Esophagus muscularis mucosa (tissue), 3 donors: Measurements from ENCODE around the gene PKHD1.

ENCODE experiments used
- POLR2A ChIP-seq: fragments of 450-650 bp; IDR thresholded peaks from one replicate; pipeline ENCODE4 v1.6.1; 2017; ENCODE audit warnings: antibody characterized with exemption, moderate library complexity, mild to moderate bottlenecking, low read depth
- TF ChIP-seq, protein P1 (sequence below), 3 experiments: fragments of 200-600 bp in 2 of 3; fragments of 450-650 bp in 1 of 3; sonication (generic) in 2 of 3; IDR thresholded peaks; one replicate each; pipeline ENCODE4 v1.5.1; 2017 to 2019; ENCODE audit warnings: antibody characterized with exemption in 3 of 3, mild to moderate bottlenecking in 2 of 3, moderate library complexity in 1 of 3

GRCh38 chr6:51812231-51812630 lies 275.2 kb downstream of the PKHD1 start:
- no peak for TF ChIP-seq POLR2A
- TF ChIP-seq, protein P1, sequence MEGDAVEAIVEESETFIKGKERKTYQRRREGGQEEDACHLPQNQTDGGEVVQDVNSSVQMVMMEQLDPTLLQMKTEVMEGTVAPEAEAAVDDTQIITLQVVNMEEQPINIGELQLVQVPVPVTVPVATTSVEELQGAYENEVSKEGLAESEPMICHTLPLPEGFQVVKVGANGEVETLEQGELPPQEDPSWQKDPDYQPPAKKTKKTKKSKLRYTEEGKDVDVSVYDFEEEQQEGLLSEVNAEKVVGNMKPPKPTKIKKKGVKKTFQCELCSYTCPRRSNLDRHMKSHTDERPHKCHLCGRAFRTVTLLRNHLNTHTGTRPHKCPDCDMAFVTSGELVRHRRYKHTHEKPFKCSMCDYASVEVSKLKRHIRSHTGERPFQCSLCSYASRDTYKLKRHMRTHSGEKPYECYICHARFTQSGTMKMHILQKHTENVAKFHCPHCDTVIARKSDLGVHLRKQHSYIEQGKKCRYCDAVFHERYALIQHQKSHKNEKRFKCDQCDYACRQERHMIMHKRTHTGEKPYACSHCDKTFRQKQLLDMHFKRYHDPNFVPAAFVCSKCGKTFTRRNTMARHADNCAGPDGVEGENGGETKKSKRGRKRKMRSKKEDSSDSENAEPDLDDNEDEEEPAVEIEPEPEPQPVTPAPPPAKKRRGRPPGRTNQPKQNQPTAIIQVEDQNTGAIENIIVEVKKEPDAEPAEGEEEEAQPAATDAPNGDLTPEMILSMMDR (IDR thresholded peaks at IDR 0.05), result no peak
